HCT116 (cell line): ENCODE measurements around the gene CAB39L. TPM values are rescaled to one million over a fixed set of nuclear protein-coding genes. Genes with fewer than 3 reads are reported as not detected.

ENCODE experiments used
- ATAC-seq: fragments of 200-7000 bp; cut with Tn5 transposase; 2 replicates; pipeline ENCODE4 v1.9.1; 2020; ENCODE audit warnings: mild to moderate bottlenecking, moderate library complexity
- BruUV-seq: library from RNA; stranded (reverse); fragments of 400-500 nt; replicated peaks from 2 replicates; lab custom pipeline; 2021; lab: Mats Ljungman, UMichigan
- CTCF ChIA-PET: fragments of 300-600 bp; sonication (Branson Sonifier 250); formaldehyde crosslinking; loops from one replicate; lab custom pipeline; 2021; ENCODE audit warnings: antibody characterized with exemption; lab: Charles Lee
- POLR2A ChIA-PET: fragments of 300-600, 350-600 bp; sonication (Branson Sonifier 250); formaldehyde crosslinking; loops from one replicate; lab custom pipeline; 2021; ENCODE audit warnings: antibody characterized with exemption; lab: Charles Lee
- RAD21 ChIA-PET, 2 experiments: fragments of 300-600 bp; sonication (Branson Sonifier 250); formaldehyde crosslinking; loops; one replicate each; lab custom pipeline; 2023; ENCODE audit warnings: low total read pairs in 2 of 2; ENCODE audit not compliant: uncharacterized antibody in 2 of 2, unreplicated experiment in 2 of 2, low non-redundant PET in 1 of 2; lab: Charles Lee
- DNase-seq: peaks from one replicate; pipeline ENCODE4 v3.0.0-alpha.2; 2010; ENCODE audit warnings: low read depth, low spot score
- H2AFZ ChIP-seq: fragments of 200-600 bp; shearing (Covaris generic), sonication (generic); 2 replicates; pipeline ENCODE4 v1.6.1; 2017; ENCODE audit warnings: low read depth, mixed run types, mixed read lengths, antibody characterized with exemption, low read length; ENCODE audit not compliant: poor library complexity, severe bottlenecking
- H3K27ac ChIP-seq: 2 replicates; pipeline ENCODE4 v1.5.1; 2012; ENCODE audit warnings: low read depth, low read length
- H3K27me3 ChIP-seq: fragments of 200-600 bp; sonication (generic); 2 replicates; pipeline ENCODE4 v1.6.1; 2016; ENCODE audit warnings: mixed run types, low read length, mixed read lengths; ENCODE audit not compliant: insufficient read depth
- H3K36me3 ChIP-seq, 2 experiments: fragments of 200-500 bp in 1 of 2; fragments of 200-600 bp in 1 of 2; sonication (Bioruptor generic) in 1 of 2; sonication (generic) in 1 of 2; 2 replicates each; pipeline versions ENCODE4 v1.5.1 to v1.6.1; 2014 to 2016; ENCODE audit warnings: low read length in 2 of 2, inconsistent platforms in 1 of 2, mixed read lengths in 1 of 2, mixed run types in 1 of 2; ENCODE audit not compliant: insufficient read depth in 2 of 2, control insufficient read depth in 1 of 2
- H3K4me1 ChIP-seq, 2 experiments: fragments of 200-600 bp in 1 of 2; sonication (generic) in 1 of 2; 2 replicates each; pipeline versions ENCODE4 v1.5.1 to v1.6.1; 2012 to 2017; ENCODE audit warnings: low read length in 2 of 2, inconsistent platforms in 1 of 2, mild to moderate bottlenecking in 1 of 2, mixed read lengths in 1 of 2, mixed run types in 1 of 2, moderate library complexity in 1 of 2; ENCODE audit not compliant: insufficient read depth in 2 of 2, control insufficient read depth in 1 of 2
- H3K4me2 ChIP-seq: fragments of 200-600 bp; sonication (generic); 2 replicates; pipeline ENCODE4 v1.6.1; 2017; ENCODE audit warnings: mixed run types, low read length, mixed read lengths
- H3K4me3 ChIP-seq, 2 experiments: fragments of 200-600 bp in 1 of 2; sonication (generic) in 1 of 2; replicated peaks in 1 of 2; 2 replicates each; pipeline ENCODE4 v1.5.1; 2011 to 2016; ENCODE audit warnings: low read length in 2 of 2, control low read depth in 1 of 2, low read depth in 1 of 2, mild to moderate bottlenecking in 1 of 2, mixed read lengths in 1 of 2, mixed run types in 1 of 2
- H3K79me2 ChIP-seq: fragments of 200-600 bp; sonication (generic); 2 replicates; pipeline ENCODE4 v1.6.1; 2017; ENCODE audit warnings: mild to moderate bottlenecking, mixed run types, low read length, moderate library complexity, mixed read lengths; ENCODE audit not compliant: insufficient read depth
- H3K9ac ChIP-seq: fragments of 200-600 bp; sonication (generic); 2 replicates; pipeline ENCODE4 v1.6.1; 2016; ENCODE audit warnings: low read length, mixed read lengths
- H3K9me2 ChIP-seq: fragments of 200-600 bp; sonication (generic), shearing (Covaris generic); 2 replicates; pipeline ENCODE4 v1.6.1; 2017; ENCODE audit warnings: mixed run types, mild to moderate bottlenecking, moderate library complexity; ENCODE audit not compliant: insufficient read depth
- H3K9me3 ChIP-seq, 2 experiments: fragments of 200-500 bp in 1 of 2; fragments of 200-600 bp in 1 of 2; sonication (Bioruptor generic) in 1 of 2; sonication (generic) in 1 of 2; 2 replicates each; pipeline ENCODE4 v1.6.1; 2014 to 2017; ENCODE audit warnings: low read length in 2 of 2, mixed read lengths in 2 of 2, inconsistent platforms in 1 of 2, low read depth in 1 of 2, mild to moderate bottlenecking in 1 of 2, mixed run types in 1 of 2, moderate library complexity in 1 of 2; ENCODE audit not compliant: control insufficient read depth in 1 of 2, insufficient read depth in 1 of 2
- H4K20me1 ChIP-seq: fragments of 200-600 bp; sonication (generic), shearing (Covaris generic); 2 replicates; pipeline ENCODE4 v1.6.1; 2017; ENCODE audit warnings: mixed run types, mild to moderate bottlenecking, moderate library complexity; ENCODE audit not compliant: insufficient read depth
- CBX3 ChIP-seq: IDR thresholded peaks from 2 replicates; pipeline ENCODE4 v1.6.1; 2012; ENCODE audit warnings: low read depth
- EGR1 ChIP-seq: IDR thresholded peaks from 2 replicates; pipeline ENCODE4 v1.6.1; 2012; ENCODE audit warnings: low read depth
- JUND ChIP-seq: IDR thresholded peaks from 2 replicates; pipeline ENCODE4 v1.6.1; 2012
- SIN3A ChIP-seq: IDR thresholded peaks from 2 replicates; pipeline ENCODE4 v1.6.1; 2012; ENCODE audit warnings: low read depth
- SRF ChIP-seq: IDR thresholded peaks from 2 replicates; pipeline ENCODE4 v1.6.1; 2012; ENCODE audit warnings: low read depth
- TCF7L2 ChIP-seq: IDR thresholded peaks from 2 replicates; pipeline ENCODE4 v1.7.0; 2011; ENCODE audit warnings: borderline replicate concordance, inconsistent platforms; ENCODE audit not compliant: insufficient read depth, insufficient read length; ENCODE audit errors: extremely low read depth
- YY1 ChIP-seq: IDR thresholded peaks from 2 replicates; pipeline ENCODE4 v1.6.1; 2011; ENCODE audit warnings: low read length, low read depth, moderate library complexity, mild to moderate bottlenecking; ENCODE audit not compliant: insufficient replicate concordance; ENCODE audit errors: extremely low read depth
- ZFX ChIP-seq: fragments of 450-650 bp; IDR thresholded peaks from 2 replicates; pipeline ENCODE4 v1.6.1; 2017
- intact Hi-C: fragments of 100-400 bp; cut with micrococcal nuclease; formaldehyde crosslinking; loops from 2 replicates; pipeline ENCODE4 v1.10.0; 2022
- total RNA-seq: library from RNA; stranded (reverse); gene quantifications from one replicate; pipeline ENCODE4 v1.2.1, GENCODE V29; 2021; ENCODE audit not compliant: unreplicated experiment
- TF ChIP-seq, protein P1 (sequence below): IDR thresholded peaks from 2 replicates; pipeline ENCODE4 v1.6.1; 2012; ENCODE audit warnings: low read depth
- TF ChIP-seq, protein P2 (sequence below): IDR thresholded peaks from 2 replicates; pipeline ENCODE4 v1.6.1; 2012

CAB39L gene
- total RNA-seq, 1 experiment from 2014 or later: 6.1 TPM

DNA sequence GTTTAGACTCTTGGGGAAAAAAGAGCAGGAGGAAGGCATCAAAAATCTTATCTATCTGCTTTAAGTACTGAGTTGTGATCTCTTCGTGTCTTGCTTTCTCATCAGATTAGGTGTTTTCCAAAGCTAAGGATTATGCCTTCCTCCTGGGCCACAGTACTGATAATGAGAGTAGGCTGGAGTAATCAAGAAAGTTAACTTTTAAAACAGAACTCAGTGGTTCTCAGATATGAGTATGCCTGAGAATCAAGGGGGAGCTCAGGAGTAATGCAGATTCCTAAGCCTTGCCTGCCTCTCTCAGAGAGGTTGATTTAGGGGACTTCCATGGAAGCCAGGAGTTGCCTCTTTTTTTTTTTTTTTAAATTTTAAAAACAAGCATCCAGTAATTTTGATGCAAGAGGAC lies 172.6 kb downstream of the CAB39L start (continued):
- TF ChIP-seq, protein P1, sequence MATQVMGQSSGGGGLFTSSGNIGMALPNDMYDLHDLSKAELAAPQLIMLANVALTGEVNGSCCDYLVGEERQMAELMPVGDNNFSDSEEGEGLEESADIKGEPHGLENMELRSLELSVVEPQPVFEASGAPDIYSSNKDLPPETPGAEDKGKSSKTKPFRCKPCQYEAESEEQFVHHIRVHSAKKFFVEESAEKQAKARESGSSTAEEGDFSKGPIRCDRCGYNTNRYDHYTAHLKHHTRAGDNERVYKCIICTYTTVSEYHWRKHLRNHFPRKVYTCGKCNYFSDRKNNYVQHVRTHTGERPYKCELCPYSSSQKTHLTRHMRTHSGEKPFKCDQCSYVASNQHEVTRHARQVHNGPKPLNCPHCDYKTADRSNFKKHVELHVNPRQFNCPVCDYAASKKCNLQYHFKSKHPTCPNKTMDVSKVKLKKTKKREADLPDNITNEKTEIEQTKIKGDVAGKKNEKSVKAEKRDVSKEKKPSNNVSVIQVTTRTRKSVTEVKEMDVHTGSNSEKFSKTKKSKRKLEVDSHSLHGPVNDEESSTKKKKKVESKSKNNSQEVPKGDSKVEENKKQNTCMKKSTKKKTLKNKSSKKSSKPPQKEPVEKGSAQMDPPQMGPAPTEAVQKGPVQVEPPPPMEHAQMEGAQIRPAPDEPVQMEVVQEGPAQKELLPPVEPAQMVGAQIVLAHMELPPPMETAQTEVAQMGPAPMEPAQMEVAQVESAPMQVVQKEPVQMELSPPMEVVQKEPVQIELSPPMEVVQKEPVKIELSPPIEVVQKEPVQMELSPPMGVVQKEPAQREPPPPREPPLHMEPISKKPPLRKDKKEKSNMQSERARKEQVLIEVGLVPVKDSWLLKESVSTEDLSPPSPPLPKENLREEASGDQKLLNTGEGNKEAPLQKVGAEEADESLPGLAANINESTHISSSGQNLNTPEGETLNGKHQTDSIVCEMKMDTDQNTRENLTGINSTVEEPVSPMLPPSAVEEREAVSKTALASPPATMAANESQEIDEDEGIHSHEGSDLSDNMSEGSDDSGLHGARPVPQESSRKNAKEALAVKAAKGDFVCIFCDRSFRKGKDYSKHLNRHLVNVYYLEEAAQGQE: no peak

DNA sequence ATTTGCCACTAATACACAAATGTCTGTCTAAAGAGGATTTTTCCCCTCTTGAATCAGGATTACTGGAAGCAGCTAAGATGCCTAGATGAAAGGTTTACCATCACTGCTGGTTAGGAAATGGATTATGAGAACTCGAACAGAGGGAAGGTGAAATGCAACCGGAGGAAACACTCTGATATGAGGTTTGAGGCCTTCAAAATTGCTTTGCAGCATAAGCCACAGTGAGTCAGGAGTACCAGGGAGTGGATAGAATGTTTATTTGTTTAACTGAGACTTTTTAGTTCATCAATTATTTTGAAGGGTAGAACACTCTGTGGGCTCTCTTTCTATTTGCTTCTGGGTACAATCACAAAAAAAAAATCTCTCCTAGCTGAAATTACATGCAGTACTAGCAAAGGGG lies 178.0 kb downstream of the CAB39L start:
- no peak overlapping the region for H3K27ac ChIP-seq
- POLR2A ChIA-PET: no interaction called here
- RAD21 ChIA-PET: no interaction called here
- H3K4me2 ChIP-seq: no peak overlapping the region
- TF ChIP-seq SIN3A: no peak
- no peak for TF ChIP-seq TCF7L2
- no peak for TF ChIP-seq JUND
- TF ChIP-seq SRF: no peak
- no peak for TF ChIP-seq EGR1
- TF ChIP-seq YY1: no peak
- no peak for TF ChIP-seq ZFX
- TF ChIP-seq, protein P2, sequence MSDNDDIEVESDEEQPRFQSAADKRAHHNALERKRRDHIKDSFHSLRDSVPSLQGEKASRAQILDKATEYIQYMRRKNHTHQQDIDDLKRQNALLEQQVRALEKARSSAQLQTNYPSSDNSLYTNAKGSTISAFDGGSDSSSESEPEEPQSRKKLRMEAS: no peak
- TF ChIP-seq CBX3: no peak
- no peaks in the 10 kb centered on the region for H3K27me3 ChIP-seq
- no peak overlapping the region for H3K4me3 ChIP-seq
- H2AFZ ChIP-seq: no peak overlapping the region
- H3K9ac ChIP-seq: no peak overlapping the region
- H3K9me2 ChIP-seq: no peaks in the 10 kb centered on the region
- no peaks in the 10 kb centered on the region for H3K4me1 ChIP-seq
- BruUV-seq: no TSS peak
- ATAC-seq: no peak
- no peaks in the 10 kb centered on the region for H3K79me2 ChIP-seq
- CTCF ChIA-PET: interaction anchor here (2.0 kb wide), 1 partner anchor 15 kb away, joined by 7 read pairs; no protein-coding TSS in a partner anchor
- peaks cover 0 to 7% of the 10 kb centered on the region in 2 experiments; a peak in 1 of 4 replicates for H3K36me3 ChIP-seq
- H3K9me3 ChIP-seq: no peaks in the 10 kb centered on the region
- H4K20me1 ChIP-seq: no peaks in the 10 kb centered on the region
- intact Hi-C loops: no loop called here
- no peak for DNase-seq
